Umbilical cord (tissue), 2 donors: ENCODE measurements around the gene GCN1. TPM values are rescaled to one million over a fixed set of nuclear protein-coding genes. Genes with fewer than 3 reads are reported as not detected.

Source experiments
- DNase-seq: peaks from one replicate; pipeline ENCODE4 v3.0.0-alpha.2; 2015; ENCODE audit warnings: low spot score
- total RNA-seq: library from RNA; depleted of rRNA; stranded (reverse); fragments of >200 nt; gene quantifications from one replicate; pipeline ENCODE4 v1.2.3, GENCODE V29; 2014; ENCODE audit warnings: low replicate concordance; ENCODE audit not compliant: insufficient read depth

The GCN1 gene
- total RNA-seq, 1 donor from 2014 or later = 45.0 TPM

DNA sequence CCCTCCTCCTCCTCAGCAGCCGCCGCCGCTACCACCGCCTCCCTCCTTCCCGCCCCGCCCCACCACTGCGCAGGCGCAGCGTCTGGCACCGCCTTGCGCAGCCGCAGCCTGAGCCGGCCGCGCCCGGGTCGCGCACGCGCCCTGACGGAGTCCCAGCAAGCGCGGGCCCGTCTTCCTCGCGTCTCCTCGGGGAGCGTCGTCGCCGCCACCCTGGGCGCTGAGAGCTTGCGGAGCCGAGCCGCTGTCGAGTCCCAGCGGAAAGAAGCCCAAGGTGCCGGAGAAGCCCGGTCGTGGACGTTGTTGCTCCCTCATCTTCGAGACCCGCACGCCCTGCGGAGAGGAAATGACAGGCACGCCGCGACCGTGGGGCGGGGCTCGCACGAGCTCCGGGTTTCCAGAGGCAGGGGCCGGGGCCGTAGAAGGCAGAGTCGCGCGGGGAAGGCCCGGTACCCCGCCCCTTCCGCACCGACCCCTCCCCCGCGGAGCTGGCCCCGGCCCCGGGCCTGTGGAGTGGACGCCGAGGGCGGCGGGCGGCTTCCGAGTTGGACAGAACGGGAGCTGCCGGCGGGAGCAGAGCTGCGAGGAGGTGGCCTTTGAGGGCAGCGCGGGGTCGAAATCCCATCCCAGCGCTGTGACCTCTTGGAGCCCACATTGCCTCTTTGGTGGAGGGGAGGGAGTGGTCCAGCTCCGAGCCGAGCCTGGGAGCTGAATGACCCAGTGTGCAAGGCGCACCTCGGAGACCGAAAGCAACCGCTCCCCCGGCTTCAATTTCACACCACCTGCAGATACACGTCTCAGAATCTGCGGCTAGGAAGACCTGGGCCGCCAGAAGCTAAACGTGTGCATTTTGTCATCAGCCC is 77.5 kb downstream of the GCN1 start:
- peak; percentile 96 for DNase-seq

DNA sequence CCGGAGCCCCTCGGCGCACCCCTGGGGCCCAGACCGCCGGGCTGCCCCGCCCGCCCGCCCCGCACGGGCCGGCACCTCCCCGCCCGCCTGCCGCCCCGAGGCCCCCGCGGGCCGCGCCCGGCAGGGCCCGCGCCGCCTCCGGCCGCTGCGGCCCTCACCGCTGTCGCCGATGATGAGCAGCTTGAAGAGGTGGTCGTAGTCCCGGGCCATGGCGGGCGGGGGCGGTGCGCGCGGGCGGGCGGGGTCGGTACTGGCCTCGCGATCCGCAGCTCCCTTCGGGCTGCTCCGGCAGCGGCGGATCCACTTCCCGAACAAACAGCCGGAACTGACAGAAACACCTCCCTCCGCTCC is 78.1 kb downstream of the GCN1 start, which contains the start of gene RAB35:
RAB35 (minus strand) TSS at position 313 of the 351 bp plus-strand sequence; CDS start at position 210, 103 bp downstream.
- DNase-seq = no peak

DNA sequence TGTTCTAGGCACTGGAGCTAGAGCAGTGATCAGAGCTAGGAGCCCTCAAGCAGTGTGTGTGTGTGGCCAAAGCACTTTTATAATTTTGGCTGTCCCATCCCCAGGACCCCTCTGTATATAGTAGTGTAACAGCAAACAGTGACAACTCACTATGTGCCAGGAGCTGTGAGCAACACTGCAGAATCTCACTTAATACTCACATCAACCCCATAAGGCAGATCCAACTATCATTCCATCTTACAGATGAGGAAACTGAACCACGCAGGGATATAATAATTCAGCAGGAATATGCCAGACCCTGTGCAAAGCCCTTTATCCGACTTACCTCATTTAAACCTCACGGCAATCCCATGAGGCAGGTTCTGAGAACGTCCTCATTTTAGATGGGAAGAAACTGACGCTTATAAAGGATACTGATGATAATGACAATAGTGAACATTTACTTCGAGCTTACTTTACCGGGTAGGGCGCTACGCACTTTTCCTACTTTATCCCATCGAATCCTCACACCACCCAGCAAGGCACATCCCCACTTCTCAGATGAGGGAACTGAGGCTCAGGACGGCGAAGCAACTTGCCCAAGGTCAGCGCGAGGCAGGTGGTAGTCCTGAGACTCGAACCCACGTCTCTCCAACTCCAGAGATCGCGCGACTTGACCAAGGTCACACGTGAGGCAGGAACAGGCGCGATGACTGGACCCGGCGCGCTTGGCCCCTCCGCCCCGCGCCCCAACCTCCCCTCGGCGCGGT is 78.6 kb downstream of the GCN1 start:
- no peak for DNase-seq

DNA sequence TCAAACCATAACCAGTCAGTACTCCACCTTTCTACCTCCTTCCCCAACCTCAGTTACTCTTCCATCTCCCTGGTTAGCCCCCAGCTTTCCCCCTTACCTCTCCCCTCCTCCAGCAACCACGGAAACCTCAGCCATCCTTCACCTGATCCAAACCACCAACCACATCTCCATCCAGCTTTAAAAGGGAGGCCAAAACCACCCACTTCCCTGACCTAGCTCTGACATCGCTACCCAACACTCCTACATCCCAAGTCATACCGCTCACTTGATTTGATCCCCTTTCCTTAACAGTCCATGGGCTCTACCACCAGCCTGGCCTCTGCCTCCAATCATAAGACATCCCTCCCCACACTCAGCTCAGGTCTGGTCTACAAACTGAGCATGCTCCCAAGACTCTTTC is 79.4 kb downstream of the GCN1 start:
- DNase-seq = no peak

DNA sequence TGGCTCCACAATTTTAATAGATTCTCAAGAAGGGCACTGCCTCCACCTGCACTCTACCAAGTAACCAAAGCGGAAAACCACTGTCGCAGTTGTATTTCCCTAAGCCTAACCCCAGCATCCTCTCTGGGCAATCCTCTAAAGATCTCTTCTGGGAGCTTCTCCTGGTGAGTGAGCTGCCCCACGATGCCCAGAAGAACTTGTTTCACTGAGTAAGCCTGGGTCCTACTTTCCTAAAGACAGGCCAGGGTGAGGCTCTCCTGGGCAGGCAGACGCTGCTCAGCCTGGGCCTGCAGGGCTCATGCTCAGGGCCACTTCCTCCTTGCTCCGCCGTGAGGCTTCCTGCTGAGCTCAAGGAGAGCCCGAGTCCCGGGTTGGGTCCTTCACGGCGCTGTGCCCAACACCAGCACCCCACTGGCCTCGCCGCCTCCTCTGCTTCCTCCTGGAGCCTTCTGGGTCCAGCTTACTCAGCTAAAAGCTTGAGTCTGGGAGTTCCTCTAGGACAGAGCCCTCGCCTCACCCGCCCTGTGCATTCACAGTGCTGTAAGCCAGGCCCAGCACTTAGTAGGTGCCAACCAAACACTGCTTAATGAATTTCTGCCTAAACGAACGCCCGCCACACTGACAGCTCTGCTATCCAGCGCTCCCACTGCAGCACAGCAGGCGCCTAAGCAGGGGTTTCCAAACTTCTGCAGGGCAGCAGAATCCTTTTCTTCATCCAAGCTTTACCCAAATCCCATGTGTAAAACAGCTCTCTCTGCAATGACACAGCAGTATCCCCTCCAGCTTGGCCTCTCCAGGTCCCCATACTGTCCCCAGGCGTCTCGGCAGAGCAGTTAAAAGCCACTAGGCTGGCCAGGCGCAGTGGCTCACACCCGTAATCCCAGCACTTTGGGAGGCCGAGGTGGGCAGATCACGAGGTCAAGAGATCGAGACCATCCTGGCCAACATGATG is 83.7 kb downstream of the GCN1 start:
- DNase-seq = no peak

DNA sequence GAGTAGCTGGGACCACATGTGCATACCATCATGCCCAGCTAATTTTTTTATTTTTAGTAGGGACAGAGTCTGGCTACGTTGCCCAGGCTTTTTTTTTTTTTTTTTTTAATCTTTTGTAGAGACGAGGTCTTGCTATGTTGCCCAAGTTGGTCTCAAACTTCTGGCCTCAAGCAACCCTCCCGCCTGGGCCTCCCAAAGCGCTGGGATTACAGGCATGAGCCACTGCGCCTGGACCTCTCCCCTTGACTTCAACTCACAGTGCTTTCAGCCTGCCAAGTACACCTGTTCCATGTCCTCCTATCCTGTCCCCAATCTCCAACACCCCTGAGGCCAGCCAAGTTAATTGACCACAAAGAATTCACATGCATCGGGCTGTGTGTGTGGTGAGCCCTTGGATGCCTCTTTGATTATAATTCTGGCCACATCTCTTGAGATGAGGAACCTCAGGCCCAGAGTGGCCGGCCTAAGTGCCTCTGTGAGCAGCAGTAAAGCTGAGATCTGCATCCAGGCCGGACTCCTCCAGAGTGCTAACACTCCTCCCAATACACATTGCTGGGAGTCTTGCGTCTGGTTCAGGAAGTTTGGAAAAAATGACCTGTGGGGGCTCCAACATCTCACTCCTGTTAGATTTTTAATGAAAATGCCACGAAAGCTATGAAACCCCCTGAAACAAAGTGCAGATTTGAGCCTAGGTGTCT is 84.8 kb downstream of the GCN1 start:
- DNase-seq = no peak

DNA sequence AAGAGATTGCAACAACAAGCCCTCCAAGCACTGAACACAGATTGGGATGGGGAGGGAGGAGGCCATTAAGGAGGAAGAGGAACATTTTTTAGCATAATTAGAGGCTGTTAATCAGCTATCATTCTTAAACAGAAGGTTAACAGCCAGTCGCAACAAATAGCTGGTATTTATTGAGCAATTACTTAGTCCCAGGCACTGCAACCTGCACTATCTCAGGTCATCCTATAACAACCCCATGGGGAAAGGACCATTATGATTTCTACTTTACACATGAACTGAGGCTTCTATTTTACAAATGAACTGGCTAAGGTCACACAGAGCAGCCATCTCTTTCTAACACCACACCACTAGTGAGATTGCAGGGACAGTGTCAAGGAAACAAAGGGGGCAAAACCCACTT is 88.4 kb downstream of the GCN1 start:
- no peak for DNase-seq

DNA sequence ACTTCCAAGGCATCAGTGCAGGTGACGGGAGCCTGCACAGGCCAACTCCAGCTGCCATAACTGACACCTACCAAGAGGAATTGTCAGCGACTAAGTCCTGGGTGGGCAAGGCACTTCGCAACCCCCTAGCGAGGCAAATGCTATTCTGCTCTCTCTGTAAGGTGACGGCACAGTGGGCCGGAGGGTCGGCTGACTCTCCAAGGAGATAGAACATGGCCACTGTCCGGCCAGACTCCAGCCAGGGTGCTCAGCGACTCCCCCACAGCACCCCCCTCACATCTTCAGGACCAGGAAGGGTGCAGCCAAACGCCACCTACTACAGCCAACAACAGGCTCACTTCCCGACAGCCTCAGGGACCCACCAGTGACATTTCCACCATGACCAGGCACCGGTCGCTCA is 91.1 kb downstream of the GCN1 start:
- no peak for DNase-seq

DNA sequence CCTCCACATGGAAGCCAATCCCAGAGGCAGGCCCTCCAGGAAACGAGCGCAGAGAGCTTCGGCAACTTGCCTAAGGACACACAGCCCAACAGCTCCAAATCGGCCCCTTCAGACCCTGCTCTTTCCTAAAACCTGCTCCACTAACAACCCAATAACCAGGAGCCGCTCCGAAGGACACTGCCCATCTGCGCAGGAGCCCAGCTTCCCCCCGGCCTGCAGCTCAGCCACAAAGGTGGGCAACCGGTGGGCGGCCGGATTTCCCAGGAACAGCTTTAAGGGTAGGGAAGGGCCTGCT is 91.5 kb downstream of the GCN1 start:
- no peak for DNase-seq

DNA sequence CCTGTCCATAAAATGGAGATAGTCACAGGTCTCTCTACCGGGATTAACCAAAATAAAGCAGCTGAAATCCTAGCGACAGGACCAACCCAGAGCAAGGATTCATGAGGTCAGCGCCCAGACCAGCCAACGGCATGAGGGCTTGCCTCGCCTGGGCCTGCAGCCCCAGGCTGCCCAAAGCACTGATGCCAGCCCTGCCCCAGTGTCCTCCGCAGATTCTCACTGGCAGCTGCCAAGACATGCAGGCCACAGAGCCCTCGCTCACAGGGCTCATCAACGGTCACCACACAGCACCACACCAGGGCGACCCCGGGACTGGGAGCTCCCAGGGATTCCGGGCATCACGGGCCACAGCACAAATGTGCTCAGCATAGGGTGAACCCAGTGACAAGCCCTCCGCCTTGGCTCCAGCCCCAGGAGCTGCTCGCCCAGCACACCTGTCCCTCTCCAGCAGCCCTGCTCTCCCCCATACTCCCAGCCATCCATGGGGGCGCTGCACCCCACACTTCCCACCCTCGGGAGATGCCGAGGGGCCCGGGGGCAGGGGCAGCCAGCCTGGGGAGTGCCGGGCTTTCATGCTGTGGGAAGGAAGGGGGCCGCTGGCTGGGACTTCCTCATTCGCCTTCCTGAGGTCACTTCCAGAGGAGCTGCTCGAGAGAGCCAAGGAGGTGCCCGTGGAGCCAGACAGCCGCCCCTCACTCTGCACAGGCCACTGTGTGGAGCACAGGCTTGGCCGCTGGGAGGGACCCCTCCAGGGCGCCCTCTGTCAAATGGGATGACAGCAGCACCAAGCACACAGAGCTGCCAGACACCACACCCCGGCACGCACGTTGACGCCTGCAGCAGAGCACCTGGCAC is 92.1 kb downstream of the GCN1 start:
- no peak for DNase-seq

DNA sequence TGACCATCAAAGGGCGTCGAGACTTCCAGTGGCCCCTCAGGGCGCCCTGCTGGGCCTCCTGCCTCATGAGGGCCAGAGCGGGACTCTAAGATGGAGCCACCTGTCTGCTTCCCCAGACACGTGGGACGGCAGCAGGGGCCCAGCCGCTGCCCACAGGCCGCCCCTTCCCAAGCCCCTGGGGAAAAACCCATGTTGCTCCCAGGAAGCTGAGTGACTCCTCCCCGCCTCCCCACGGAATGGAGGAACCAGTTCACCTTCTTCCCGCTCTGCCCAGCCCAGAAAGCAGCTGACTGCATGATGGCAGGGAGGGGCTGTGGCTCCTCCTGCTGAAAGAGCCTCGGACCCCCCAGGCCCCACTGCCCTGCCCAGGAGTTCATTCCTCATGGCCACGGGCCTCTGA is 92.9 kb downstream of the GCN1 start:
- DNase-seq = no peak

DNA sequence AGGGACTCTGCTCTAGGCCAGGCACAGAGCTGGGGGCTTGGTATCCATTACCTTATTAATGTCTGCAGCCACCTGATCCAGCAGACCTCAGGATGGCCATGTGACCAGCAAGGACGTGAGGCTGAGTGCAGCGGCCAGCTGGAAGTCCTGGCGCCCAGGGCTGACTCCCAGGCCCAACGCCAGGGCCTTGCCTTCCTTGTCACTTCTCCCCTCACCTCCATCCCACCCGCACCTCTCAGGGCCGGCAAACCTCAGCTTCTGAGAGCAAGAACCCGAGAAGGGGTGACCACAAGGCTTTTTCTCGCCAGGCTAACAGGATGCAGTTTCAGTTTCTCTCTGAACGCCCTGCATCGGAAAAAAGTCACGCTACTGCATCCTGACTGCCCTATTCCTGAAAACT is 93.3 kb downstream of the GCN1 start:
- DNase-seq = no peak

DNA sequence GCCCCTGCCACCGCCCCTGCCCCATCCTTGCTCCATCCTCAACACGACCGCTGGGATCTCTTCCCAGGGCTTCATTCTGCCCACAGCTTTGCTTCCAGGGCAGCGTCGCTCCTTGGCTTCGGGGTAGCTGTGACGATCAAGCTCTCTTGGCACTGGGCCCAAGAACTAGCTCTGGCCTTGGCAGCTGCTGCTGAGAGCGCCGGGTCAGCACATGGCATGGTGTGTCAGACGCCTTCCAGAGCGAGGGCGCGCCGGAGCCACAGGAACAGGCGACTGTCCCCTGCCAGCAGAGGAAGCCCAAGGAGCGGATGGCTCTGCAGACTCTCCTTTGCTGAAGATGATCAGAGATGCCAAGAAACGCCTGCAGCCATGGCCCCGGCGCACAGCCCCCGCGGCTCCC is 93.9 kb downstream of the GCN1 start:
- peak; percentile 62 for DNase-seq

DNA sequence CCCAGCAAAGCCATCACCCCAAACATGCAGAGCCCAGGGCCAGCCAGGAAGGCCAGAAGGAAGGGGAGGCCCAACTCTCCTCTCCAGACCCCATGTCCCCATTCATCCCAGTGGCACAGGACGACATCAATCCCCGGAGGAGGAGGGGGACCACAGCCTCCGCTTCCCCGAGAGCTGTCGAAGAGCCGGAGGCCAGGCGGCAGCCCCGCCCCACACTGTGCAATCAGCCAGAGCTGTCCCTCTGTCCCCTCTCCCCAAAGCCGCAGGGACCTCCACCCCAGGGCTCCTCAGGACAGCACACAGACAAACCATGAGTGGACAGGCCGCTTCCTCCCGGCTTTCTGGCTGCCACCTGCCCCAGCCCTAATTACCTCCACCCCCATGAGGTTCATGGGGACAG is 94.8 kb downstream of the GCN1 start:
- no peak for DNase-seq

DNA sequence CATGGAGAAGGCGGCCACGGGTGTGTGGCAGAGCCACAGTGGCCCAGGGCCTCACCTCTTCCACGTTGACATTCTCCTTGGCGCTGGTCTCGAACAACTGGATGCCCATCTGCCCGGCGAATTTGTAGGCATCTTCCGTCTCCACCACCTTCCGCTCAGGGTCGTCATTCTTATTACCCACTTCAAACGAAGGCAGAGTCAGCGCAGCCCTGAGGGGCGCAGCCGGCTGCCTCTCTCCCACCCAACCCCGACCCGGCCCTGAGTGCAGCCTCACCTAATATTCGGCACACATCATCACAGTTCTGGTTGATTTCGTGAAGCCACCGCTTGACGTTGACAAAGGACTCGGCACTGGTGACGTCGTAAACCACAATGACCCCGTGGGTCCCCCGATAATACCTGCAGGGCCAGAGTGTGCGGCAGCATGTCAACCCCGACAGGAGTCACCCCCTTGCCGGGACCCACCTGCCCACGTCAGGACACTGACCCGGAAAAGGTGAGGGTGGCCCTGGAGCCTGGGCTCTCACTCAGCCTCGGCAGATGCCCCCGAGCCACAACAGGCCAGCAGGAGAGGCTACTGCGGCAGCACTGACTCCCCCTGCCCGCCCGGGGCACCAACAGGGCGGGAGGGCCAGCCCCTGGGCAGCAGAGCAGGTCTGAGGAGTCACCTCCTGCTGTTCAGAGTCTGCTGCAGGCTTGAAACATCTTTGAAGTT is 95.6 kb downstream of the GCN1 start:
- no peak for DNase-seq

DNA sequence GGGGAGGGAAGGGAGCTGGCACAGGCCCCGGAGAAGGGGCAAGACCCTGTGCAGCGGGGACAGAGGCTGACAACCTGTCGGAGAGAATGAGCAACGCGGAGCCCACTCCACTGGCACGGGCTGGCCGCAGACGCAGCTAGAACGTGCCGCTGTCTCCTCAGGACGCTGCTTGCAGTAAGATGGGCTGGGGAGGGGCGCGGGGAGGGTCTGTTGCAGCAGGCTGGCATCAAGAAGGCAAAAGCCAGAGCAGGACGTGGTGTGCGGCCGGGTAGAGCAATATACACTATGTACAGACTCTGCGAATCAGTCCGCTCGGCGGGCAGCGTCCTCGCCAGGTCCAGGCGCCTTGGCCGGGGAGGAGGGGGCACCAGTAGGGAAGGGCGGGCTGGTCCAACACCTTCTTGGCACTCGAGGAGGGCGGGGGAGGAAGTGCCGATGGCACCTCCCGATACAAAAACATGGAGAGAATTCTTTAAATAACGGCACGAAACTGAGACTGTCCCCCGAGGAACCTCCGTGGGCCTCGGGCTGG is 97.8 kb downstream of the GCN1 start:
- DNase-seq = no peak

DNA sequence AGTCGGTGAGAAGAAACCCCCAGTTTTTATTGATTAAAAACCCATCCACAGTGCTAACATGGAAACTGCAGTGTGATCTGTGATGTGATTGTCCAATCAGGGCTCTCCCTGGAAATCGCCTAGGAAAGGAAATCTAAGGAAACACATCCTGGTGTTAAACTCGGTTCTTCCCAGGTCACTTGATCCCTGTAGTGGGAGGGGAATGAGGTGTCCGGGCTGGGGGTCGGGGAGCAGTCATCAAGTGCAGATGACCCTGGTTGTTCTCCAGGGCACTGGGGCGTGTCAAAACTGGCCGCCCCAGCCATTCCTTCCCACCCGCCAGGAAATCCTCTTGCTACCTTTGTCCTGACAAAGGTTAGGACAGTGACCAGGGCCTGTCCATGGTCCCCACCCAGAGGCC is 98.8 kb downstream of the GCN1 start:
- DNase-seq = no peak

DNA sequence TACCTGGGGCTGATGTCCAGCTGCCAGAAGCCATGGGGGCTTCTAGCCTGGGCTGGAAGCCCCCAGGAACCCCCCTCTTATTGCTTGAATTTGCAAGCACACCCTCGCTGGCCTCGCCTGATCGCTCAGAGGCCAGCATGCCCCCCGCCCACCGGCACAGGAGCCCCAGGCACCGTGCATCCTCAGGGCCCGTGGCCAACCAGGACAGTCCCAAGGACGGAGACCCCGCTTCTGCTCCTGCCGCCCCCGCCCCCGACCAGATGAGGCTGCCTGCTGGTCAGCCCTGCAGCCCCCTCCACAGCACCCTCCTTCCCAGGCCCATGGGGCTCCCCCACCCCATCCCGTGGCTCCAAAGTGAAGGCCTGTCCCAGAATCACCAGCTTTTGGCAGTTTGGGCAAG is 99.2 kb downstream of the GCN1 start:
- DNase-seq = no peak

DNA sequence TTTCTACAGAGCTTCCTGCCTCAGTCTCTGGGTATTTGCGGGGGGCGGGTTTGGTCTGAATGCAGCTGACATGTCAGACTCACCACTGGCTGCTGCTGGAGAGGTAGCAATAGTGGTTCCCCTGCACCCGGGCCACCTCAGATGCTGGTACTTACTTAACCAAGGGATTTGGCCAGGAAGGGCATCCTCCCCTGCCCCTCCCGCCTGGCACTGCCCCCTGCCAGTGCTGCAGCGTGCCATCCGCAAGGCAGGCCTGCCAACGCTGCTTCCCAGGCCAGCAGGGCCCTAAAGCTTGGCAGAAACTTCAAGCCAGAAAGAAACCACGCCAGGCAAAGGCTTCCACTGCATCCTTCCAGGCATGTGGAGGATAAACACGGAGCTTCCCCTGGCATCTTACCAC is 100.0 kb downstream of the GCN1 start:
- DNase-seq = no peak
